Thymus (tissue), 14 donors: ENCODE measurements around the gene PLET1. TPM values are rescaled to one million over a fixed set of nuclear protein-coding genes. Genes with fewer than 3 reads are reported as not detected.

Experiments used
- DNase-seq, 9 donors: peaks; one replicate each; pipeline ENCODE4 v3.0.0-alpha.2; 2013; ENCODE audit warnings: low spot score in 9 of 9, low read depth in 6 of 9, missing footprints in 1 of 9
- H3K27ac ChIP-seq, 2 donors: one replicate each; pipeline ENCODE4 v1.5.1; 2013; ENCODE audit warnings: control low read depth in 1 of 2, low read depth in 1 of 2, low read length in 1 of 2, mild to moderate bottlenecking in 1 of 2, moderate library complexity in 1 of 2
- H3K27me3 ChIP-seq, 2 donors: one replicate each; pipeline ENCODE4 v1.5.1; 2013; ENCODE audit warnings: low read length in 1 of 2; ENCODE audit not compliant: control insufficient read depth in 2 of 2, insufficient read depth in 1 of 2
- H3K36me3 ChIP-seq, 2 donors: one replicate each; pipeline ENCODE4 v1.5.1; 2013; ENCODE audit warnings: low read length in 1 of 2, mild to moderate bottlenecking in 1 of 2, moderate library complexity in 1 of 2; ENCODE audit not compliant: control insufficient read depth in 2 of 2, insufficient read depth in 2 of 2
- H3K4me1 ChIP-seq, 2 donors: one replicate each; pipeline ENCODE4 v1.5.1; 2013; ENCODE audit warnings: low read length in 2 of 2; ENCODE audit not compliant: control insufficient read depth in 2 of 2, insufficient read depth in 2 of 2
- H3K4me3 ChIP-seq, 2 donors: one replicate each; pipeline ENCODE4 v1.5.1; 2013; ENCODE audit warnings: low read length in 2 of 2, control low read depth in 1 of 2, mild to moderate bottlenecking in 1 of 2
- H3K9me3 ChIP-seq, 2 donors: one replicate each; pipeline ENCODE4 v1.5.1; 2013; ENCODE audit warnings: low read length in 1 of 2, mild to moderate bottlenecking in 1 of 2; ENCODE audit not compliant: control insufficient read depth in 2 of 2, insufficient read depth in 1 of 2
- WGBS: extraction: QIAGEN DNeasy Blood & Tissue Kit; methylation state at CpG from one replicate; pipeline ENCODE4 v1.1.7; 2013; 5-methylcytosine and 5-hydroxymethylcytosine counted together
- long read RNA-seq, 10 donors: transcript quantifications; one replicate each; lab custom pipeline, GENCODE V29; 2026
- polyA plus RNA-seq: library from polyadenylated mRNA; stranded (reverse); fragments of 200-250 nt; gene quantifications from one replicate; pipeline ENCODE4 v1.2.3, GENCODE V29; 2013
- total RNA-seq: library from RNA; stranded (reverse); fragments of 120-200 nt; gene quantifications from one replicate; pipeline ENCODE4 v1.2.4, GENCODE V29; 2013
- donor health status: healthy.

Gene PLET1
- total RNA-seq = 0.09 TPM
- polyA plus RNA-seq = 0.23 TPM
- long read RNA-seq, donor 1 = 0 reads
- long read RNA-seq, donor 2 = 0 reads
- long read RNA-seq, donor 3 = 0 reads
- long read RNA-seq, donor 4 = 0 reads
- long read RNA-seq, donor 5 = 0 reads
- long read RNA-seq, donor 6 = 0 reads
- long read RNA-seq, donor 7 = 0 reads
- long read RNA-seq, donor 8 = 0 reads
- long read RNA-seq, donor 9 = 0 reads
- long read RNA-seq, donor 10 = 0 reads

GRCh38 chr11:112260490-112260889 is at the start of gene PLET1:
TSS of gene PLET1 (minus strand) at chr11:112260860. CDS start at chr11:112260589, 271 bp downstream.
- 97% methylated on average over 2 of the region's 2 CpGs for WGBS
- Histone ChIP-seq H3K27me3 (no peaks in the 10 kb centered on the region), H3K4me3 (no peak within 1 kb of the TSS), H3K4me1 (no peaks in the 10 kb centered on the region), H3K9me3 (no peaks in the 10 kb centered on the region), H3K36me3 (no peaks in the 10 kb centered on the region), H3K27ac (no peak within 1 kb of the TSS)
- DNase-seq = no peak

GRCh38 chr11:112310419-112310818 is 49.8 kb upstream of the PLET1 start:
- no peak overlapping the region for H3K27ac ChIP-seq
- H3K4me3 ChIP-seq = no peak overlapping the region
- peaks cover 3 to 5% of the 10 kb centered on the region in 2 donors for H3K4me1 ChIP-seq
- WGBS = 59% methylated on average over 2 of the region's 2 CpGs
- no peak for DNase-seq
- no peaks in the 10 kb centered on the region for H3K36me3 ChIP-seq
- H3K27me3 ChIP-seq = no peaks in the 10 kb centered on the region
- H3K9me3 ChIP-seq = peaks cover 0 to 2% of the 10 kb centered on the region in 2 donors

GRCh38 chr11:112308651-112309050 is 48.0 kb upstream of the PLET1 start:
- no peak for DNase-seq
- 95% methylated on average over 2 of the region's 2 CpGs for WGBS
- H3K27ac ChIP-seq = no peak overlapping the region
- no peaks in the 10 kb centered on the region for H3K4me1 ChIP-seq
- no peaks in the 10 kb centered on the region for H3K36me3 ChIP-seq
- no peaks in the 10 kb centered on the region for H3K27me3 ChIP-seq
- no peak overlapping the region for H3K4me3 ChIP-seq
- H3K9me3 ChIP-seq = peaks cover 0 to 2% of the 10 kb centered on the region in 2 donors

- Histone ChIP-seq H3K27ac (no peak overlapping the region), H3K4me1 (no peaks in the 10 kb centered on the region), H3K9me3 (peaks cover 0 to 2% of the 10 kb centered on the region in 2 donors), H3K27me3 (no peaks in the 10 kb centered on the region), H3K4me3 (no peak overlapping the region), H3K36me3 (no peaks in the 10 kb centered on the region)
- no peak for DNase-seq
These were observed 47.0 kb upstream of the PLET1 start for GRCh38 chr11:112307616-112308015.

GRCh38 chr11:112306230-112306629 is 45.6 kb upstream of the PLET1 start:
- Histone ChIP-seq H3K27ac (no peak overlapping the region), H3K27me3 (no peaks in the 10 kb centered on the region), H3K4me1 (no peaks in the 10 kb centered on the region), H3K36me3 (no peaks in the 10 kb centered on the region), H3K9me3 (peaks cover 0 to 2% of the 10 kb centered on the region in 2 donors), H3K4me3 (no peak overlapping the region)
- DNase-seq = no peak
- WGBS = 92% methylated on average over 1 of the region's 1 CpG

GRCh38 chr11:112304914-112305313 is 44.3 kb upstream of the PLET1 start:
- Histone ChIP-seq H3K27ac (no peak overlapping the region), H3K4me1 (no peaks in the 10 kb centered on the region), H3K36me3 (no peaks in the 10 kb centered on the region), H3K4me3 (no peak overlapping the region), H3K9me3 (peaks cover 0 to 2% of the 10 kb centered on the region in 2 donors), H3K27me3 (no peaks in the 10 kb centered on the region)
- no peak for DNase-seq
- 98% methylated on average over 1 of the region's 1 CpG for WGBS

GRCh38 chr11:112303616-112304015 is 43.0 kb upstream of the PLET1 start:
- H3K4me3 ChIP-seq = no peak overlapping the region
- no peaks in the 10 kb centered on the region for H3K27me3 ChIP-seq
- no peak for DNase-seq
- H3K36me3 ChIP-seq = peaks cover 0 to under 1% of the 10 kb centered on the region in 2 donors
- H3K4me1 ChIP-seq = peaks cover 0 to 2% of the 10 kb centered on the region in 2 donors
- H3K9me3 ChIP-seq = no peaks in the 10 kb centered on the region
- H3K27ac ChIP-seq = no peak overlapping the region
- 95% methylated on average over 1 of the region's 1 CpG for WGBS

GRCh38 chr11:112302226-112302868 is 41.7 kb upstream of the PLET1 start:
- H3K4me1 ChIP-seq = peaks cover 1 to 14% of the 10 kb centered on the region in 2 donors
- no peak overlapping the region for H3K4me3 ChIP-seq
- H3K27ac ChIP-seq = no peak overlapping the region
- no peak for DNase-seq
- H3K36me3 ChIP-seq = peaks cover 0 to 3% of the 10 kb centered on the region in 2 donors
- H3K27me3 ChIP-seq = no peaks in the 10 kb centered on the region
- no peaks in the 10 kb centered on the region for H3K9me3 ChIP-seq
- 60% methylated on average over 5 of the region's 5 CpGs for WGBS

GRCh38 chr11:112300094-112300786 is 39.6 kb upstream of the PLET1 start:
- no peak for DNase-seq
- no peak overlapping the region for H3K4me3 ChIP-seq
- no peaks in the 10 kb centered on the region for H3K9me3 ChIP-seq
- WGBS = 92% methylated on average over 17 of the region's 17 CpGs
- H3K27me3 ChIP-seq = no peaks in the 10 kb centered on the region
- H3K4me1 ChIP-seq = peaks cover 3 to 27% of the 10 kb centered on the region in 2 donors
- no peak overlapping the region for H3K27ac ChIP-seq
- peaks cover 0 to 3% of the 10 kb centered on the region in 2 donors for H3K36me3 ChIP-seq
